ENCODE results near the gene PAM.

GRCh38 chr5:102921341-102922044 is 166.4 kb downstream of the PAM start:
- TF ChIP-seq POLR2AphosphoS5 (IDR thresholded peaks at IDR 0.05; ENCODE audit: low read depth, low read length) (no peak), POLR2A (IDR thresholded peaks at IDR 0.05; ENCODE audit: low read depth, low read length) (no peak)

All from GM12892 (cell line).